Keratinocyte (primary cell): Measurements from ENCODE around the gene MSTN. TPM values are rescaled to one million over a fixed set of nuclear protein-coding genes. Genes with fewer than 3 reads are reported as not detected.

Experiments used
- DNase-seq: peaks from one replicate; pipeline ENCODE4 v3.0.0-alpha.2; 2011; ENCODE audit warnings: low read depth, missing footprints, low spot score
- FAIRE-seq: peaks from 2 replicates; lab custom pipeline; 2011; peaks lifted over from hg19 to GRCh38; lab: Jason Lieb, UNC
- H2AFZ ChIP-seq: 2 replicates; pipeline ENCODE4 v1.6.0; 2012; ENCODE audit warnings: low read length, control low read depth, inconsistent platforms; ENCODE audit not compliant: control insufficient read depth
- H3K27ac ChIP-seq: 2 replicates; pipeline ENCODE4 v1.5.1; 2011; ENCODE audit warnings: low read length; ENCODE audit not compliant: control insufficient read depth, insufficient read depth
- H3K27me3 ChIP-seq: 3 replicates; pipeline ENCODE4 v1.6.0; 2011; ENCODE audit warnings: low read length; ENCODE audit not compliant: control insufficient read depth, insufficient read depth; ENCODE audit errors: extremely low read depth
- H3K36me3 ChIP-seq, 2 experiments: 2 replicates in 1 of 2; 3 replicates in 1 of 2; pipeline ENCODE4 v1.5.1; 2011; ENCODE audit warnings: low read length in 2 of 2, mild to moderate bottlenecking in 1 of 2; ENCODE audit not compliant: control insufficient read depth in 2 of 2, insufficient read depth in 2 of 2; ENCODE audit errors: extremely low read depth in 1 of 2
- H3K4me1 ChIP-seq: 3 replicates; pipeline ENCODE4 v1.5.1; 2011; ENCODE audit warnings: low read length; ENCODE audit not compliant: control insufficient read depth, insufficient read depth; ENCODE audit errors: extremely low read depth
- H3K4me2 ChIP-seq: 3 replicates; pipeline ENCODE4 v1.6.0; 2011; ENCODE audit warnings: low read depth, low read length; ENCODE audit not compliant: control insufficient read depth, insufficient read depth; ENCODE audit errors: extremely low read depth
- H3K4me3 ChIP-seq, 3 experiments: fragments of 200-600 bp in 1 of 3; sonication (generic) in 1 of 3; 2 replicates in 2 of 3; 3 replicates in 1 of 3; pipeline ENCODE4 v1.5.1; 2011 to 2016; ENCODE audit warnings: low read length in 3 of 3, mild to moderate bottlenecking in 3 of 3, control low read depth in 2 of 3, inconsistent platforms in 1 of 3, low read depth in 1 of 3, mixed read lengths in 1 of 3, mixed run types in 1 of 3, moderate library complexity in 1 of 3; ENCODE audit not compliant: control insufficient read depth in 2 of 3, insufficient read depth in 2 of 3; ENCODE audit errors: extremely low read depth in 1 of 3
- H3K79me2 ChIP-seq: 2 replicates; pipeline ENCODE4 v1.6.0; 2012; ENCODE audit warnings: low read length; ENCODE audit not compliant: control insufficient read depth, insufficient read depth
- H3K9ac ChIP-seq: 3 replicates; pipeline ENCODE4 v1.6.0; 2011; ENCODE audit warnings: low read length; ENCODE audit not compliant: control insufficient read depth, insufficient read depth; ENCODE audit errors: extremely low read depth
- H3K9me1 ChIP-seq: 3 replicates; pipeline ENCODE4 v1.6.0; 2011; ENCODE audit warnings: low read length; ENCODE audit not compliant: control insufficient read depth, insufficient read depth; ENCODE audit errors: extremely low read depth
- H3K9me3 ChIP-seq: 2 replicates; pipeline ENCODE4 v1.5.1; 2012; ENCODE audit warnings: low read depth, low read length; ENCODE audit not compliant: control insufficient read depth
- H4K20me1 ChIP-seq: 3 replicates; pipeline ENCODE4 v1.6.0; 2011; ENCODE audit warnings: low read length; ENCODE audit not compliant: control insufficient read depth, insufficient read depth; ENCODE audit errors: extremely low read depth
- CTCF ChIP-seq, 3 experiments: IDR thresholded peaks in 1 of 3; conservative IDR thresholded peaks in 1 of 3; optimal IDR thresholded peaks in 1 of 3; 2 replicates in 2 of 3; 3 replicates in 1 of 3; pipeline versions ENCODE3 to v1.5.1; 2011; ENCODE audit warnings: low read length in 3 of 3, mild to moderate bottlenecking in 3 of 3, moderate library complexity in 2 of 3, control low read depth in 1 of 3, inconsistent platforms in 1 of 3; ENCODE audit not compliant: insufficient read depth in 2 of 3; ENCODE audit errors: extremely low read depth in 1 of 3
- EZH2 ChIP-seq: IDR thresholded peaks from one replicate; pipeline ENCODE4 v1.6.1; 2012; ENCODE audit warnings: inconsistent platforms, mild to moderate bottlenecking, low read length, moderate library complexity
- dilution Hi-C: fragments of 300-500 bp; cut with MboI; formaldehyde crosslinking; loops from one replicate; pipeline ENCODE4 v1.7.0; 2020; ENCODE audit warnings: low sequenced_read_pairs; ENCODE audit not compliant: extremely low pct_ligation_motif_present
- polyA plus RNA-seq, 5 experiments: library from polyadenylated mRNA; depleted of rRNA in 3 of 5; stranded (reverse) in 3 of 5; stranded (forward) in 1 of 5; unstranded in 1 of 5; fragments of >200 nt; gene quantifications; 1 replicate in 1 of 5; 2 replicates in 3 of 5; 3 replicates in 1 of 5; pipeline versions ENCODE4 v1.2.1 to v1.2.3, GENCODE V29; 2011 to 2012; ENCODE audit warnings: missing spikeins in 2 of 5, low read depth in 1 of 5, low replicate concordance in 1 of 5

The MSTN gene
- polyA plus RNA-seq, 1 donor (not counting 4 experiments of a cell fraction or from before 2014, with no cell fraction given): not detected

- no peaks in the 10 kb centered on the region for H3K4me1 ChIP-seq
- DNase-seq (no peak), FAIRE-seq (no peak)
- H3K4me3 ChIP-seq: no peak overlapping the region
- no peak for TF ChIP-seq EZH2
- TF ChIP-seq CTCF (optimal IDR thresholded peaks at IDR 0.05 in 1 of 3, IDR thresholded peaks at IDR 0.05 in 1 of 3, conservative IDR thresholded peaks at IDR 0.05 in 1 of 3; ENCODE audit: extremely low read depth in 1 of 3, insufficient read depth in 2 of 3, low read length in 3 of 3): no peak
- H2AFZ ChIP-seq: no peak overlapping the region
- H3K4me2 ChIP-seq: no peak overlapping the region
- no peaks in the 10 kb centered on the region for H3K27me3 ChIP-seq
- no peak overlapping the region for H3K9ac ChIP-seq
- no peaks in the 10 kb centered on the region for H3K9me1 ChIP-seq
- no peaks in the 10 kb centered on the region for H3K9me3 ChIP-seq
- H3K27ac ChIP-seq: no peak overlapping the region
- H3K79me2 ChIP-seq: no peaks in the 10 kb centered on the region
- no peaks in the 10 kb centered on the region for H3K36me3 ChIP-seq
- H4K20me1 ChIP-seq: no peaks in the 10 kb centered on the region
- dilution Hi-C loops: no loop called here
Measured at GRCh38 chr2:190099890-190100697, 37.6 kb upstream of the MSTN start.

- FAIRE-seq: no peak
- H3K27ac ChIP-seq: no peak overlapping the region
- H3K36me3 ChIP-seq: no peaks in the 10 kb centered on the region
- no peak overlapping the region for H3K4me3 ChIP-seq
- no peaks in the 10 kb centered on the region for H3K79me2 ChIP-seq
- H3K9ac ChIP-seq: no peak overlapping the region
- DNase-seq: no peak
- no peaks in the 10 kb centered on the region for H3K9me1 ChIP-seq
- TF ChIP-seq EZH2: no peak
- dilution Hi-C loops: no loop called here
- no peaks in the 10 kb centered on the region for H3K4me1 ChIP-seq
- no peaks in the 10 kb centered on the region for H3K9me3 ChIP-seq
- H4K20me1 ChIP-seq: no peaks in the 10 kb centered on the region
- H2AFZ ChIP-seq: no peak overlapping the region
- no peak overlapping the region for H3K4me2 ChIP-seq
- no peaks in the 10 kb centered on the region for H3K27me3 ChIP-seq
Measured at GRCh38 chr2:190098851-190099250, 36.3 kb upstream of the MSTN start.
